ENCODE data around the gene AFG1L.
"Not testable (repeated sequence)": the region's sequence is repeated elsewhere in the genome, so short reads cannot be mapped to it uniquely, and the experiment has no call there.

- not testable (repeated sequence) for TF ChIP-seq YY1 (IDR thresholded peaks at IDR 0.05; ENCODE audit: insufficient read depth, insufficient read length); ZNF274 (IDR thresholded peaks at IDR 0.05; ENCODE audit: low read depth, low read length); SUZ12 (IDR thresholded peaks at IDR 0.05; ENCODE audit: extremely low read depth, insufficient read depth, insufficient read length)
These were observed 241.2 kb downstream of the AFG1L start for GRCh38 chr6:108535920-108536535.
